ENCODE data around the gene BCL2L12.

- TF ChIP-seq CTCF (IDR thresholded peaks at IDR 0.05) (no peak), POLR2A (IDR thresholded peaks at IDR 0.05) (no peak)
Measured at GRCh38 chr19:49688531-49689132, 22.9 kb downstream of the BCL2L12 start.
